Testis (tissue), 3 donors: ENCODE results near the gene PITPNC1. TPM values are rescaled to one million over a fixed set of nuclear protein-coding genes. Genes with fewer than 3 reads are reported as not detected.

ENCODE experiments used
- DNase-seq: peaks from one replicate; pipeline ENCODE4 v3.0.0-alpha.2; 2019
- H3K27ac ChIP-seq, 2 donors: fragments of 200-600 bp; sonication (generic); one replicate each; pipeline ENCODE4 v1.5.1; 2019
- H3K27me3 ChIP-seq: fragments of 200-600 bp; sonication (generic); one replicate; pipeline ENCODE4 v1.5.1; 2019
- H3K36me3 ChIP-seq: fragments of 200-600 bp; sonication (generic); one replicate; pipeline ENCODE4 v1.5.1; 2017; ENCODE audit warnings: low read depth; ENCODE audit errors: missing control alignments
- H3K4me1 ChIP-seq: fragments of 200-600 bp; sonication (generic); one replicate; pipeline ENCODE4 v1.5.1; 2019
- H3K4me3 ChIP-seq, 2 donors: fragments of 200-600 bp; sonication (generic); one replicate each; pipeline ENCODE4 v1.5.1; 2017 to 2019
- H3K9me3 ChIP-seq: fragments of 200-600 bp; sonication (generic); one replicate; pipeline ENCODE4 v1.5.1; 2017
- POLR2A ChIP-seq: fragments of 450-650 bp; IDR thresholded peaks from one replicate; pipeline ENCODE4 v1.6.1; 2017; ENCODE audit warnings: antibody characterized with exemption, mild to moderate bottlenecking, moderate library complexity
- WGBS, 2 donors: methylation state at CpG; one replicate each; pipeline ENCODE4 v1.1.5; 2018; 5-methylcytosine and 5-hydroxymethylcytosine counted together
- intact Hi-C: fragments of 100-400 bp; cut with DNase I; formaldehyde crosslinking; loops from one replicate; pipeline ENCODE4 v1.15.1; 2023; ENCODE audit warnings: low total_unique reads
- polyA plus RNA-seq: library from polyadenylated mRNA; stranded (reverse); fragments of 350-450 nt; fragmentation: Illumina TruSeq; extraction: RNeasy Lipid Tissue Mini Kit (QIAGEN cat#74804); gene quantifications from one replicate; pipeline ENCODE4 v1.2.3, GENCODE V29; 2014; ENCODE audit warnings: low read depth, low replicate concordance; ENCODE audit not compliant: insufficient read depth
- total RNA-seq, 2 donors: library from RNA; depleted of rRNA; stranded (reverse); fragments of >200 nt; gene quantifications; one replicate each; pipeline ENCODE4 v1.2.3, GENCODE V29; 2016
- TF ChIP-seq, protein P1 (sequence below), 3 experiments: fragments of 450-650 bp in 2 of 3; fragments of 200-600 bp in 1 of 3; sonication (generic) in 1 of 3; IDR thresholded peaks; one replicate each; pipeline ENCODE4 v1.5.1; 2016 to 2019; ENCODE audit warnings: antibody characterized with exemption in 3 of 3, mild to moderate bottlenecking in 2 of 3, moderate library complexity in 1 of 3

Gene PITPNC1
- total and polyA plus RNA-seq, 3 donors from 2014 or later = 8.3 to 12.8 (median 12.2) TPM

DNA sequence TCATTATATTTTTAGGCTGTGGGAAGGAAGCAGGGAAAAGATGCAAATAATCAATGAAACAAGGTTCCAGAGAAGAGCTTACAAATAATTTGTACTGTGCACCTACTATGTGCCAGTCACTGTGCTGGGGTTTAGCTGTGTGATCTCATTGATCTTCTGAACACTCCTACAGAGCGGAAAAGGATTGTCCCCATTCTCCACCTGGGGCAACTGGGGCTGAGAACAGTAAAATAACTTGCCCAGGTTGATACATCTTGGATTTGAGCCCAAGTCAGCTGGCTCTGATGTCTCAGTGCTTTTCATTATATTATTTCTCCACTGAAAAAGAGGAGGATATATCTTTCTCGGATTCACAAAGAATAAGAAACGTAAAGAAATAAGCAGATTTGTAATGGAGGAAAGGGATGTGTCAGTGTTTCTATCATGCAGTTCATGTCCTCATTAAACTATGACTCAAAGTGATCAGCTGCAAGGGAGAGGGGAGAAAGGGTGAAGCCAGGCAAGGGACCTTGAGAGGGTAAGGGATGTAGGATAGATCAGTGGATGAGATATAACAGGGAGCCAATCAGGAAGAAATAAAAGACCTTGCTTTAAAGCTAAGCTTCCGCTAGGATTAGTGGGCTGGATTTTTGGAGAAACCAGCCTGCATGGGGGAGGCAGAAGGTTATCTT is 197.0 kb downstream of the PITPNC1 start:
- WGBS, 2 donors = 95% methylated on average over 4 of the region's 4 CpGs
- no peaks in the 10 kb centered on the region for H3K9me3 ChIP-seq
- intact Hi-C loops = no loop called here
- H3K4me3 ChIP-seq = no peak overlapping the region
- no peak for DNase-seq
- H3K4me1 ChIP-seq = no peaks in the 10 kb centered on the region
- H3K27me3 ChIP-seq = no peaks in the 10 kb centered on the region
- no peaks in the 10 kb centered on the region for H3K36me3 ChIP-seq
- H3K27ac ChIP-seq = no peak overlapping the region
- TF ChIP-seq POLR2A = no peak
- TF ChIP-seq, protein P1, sequence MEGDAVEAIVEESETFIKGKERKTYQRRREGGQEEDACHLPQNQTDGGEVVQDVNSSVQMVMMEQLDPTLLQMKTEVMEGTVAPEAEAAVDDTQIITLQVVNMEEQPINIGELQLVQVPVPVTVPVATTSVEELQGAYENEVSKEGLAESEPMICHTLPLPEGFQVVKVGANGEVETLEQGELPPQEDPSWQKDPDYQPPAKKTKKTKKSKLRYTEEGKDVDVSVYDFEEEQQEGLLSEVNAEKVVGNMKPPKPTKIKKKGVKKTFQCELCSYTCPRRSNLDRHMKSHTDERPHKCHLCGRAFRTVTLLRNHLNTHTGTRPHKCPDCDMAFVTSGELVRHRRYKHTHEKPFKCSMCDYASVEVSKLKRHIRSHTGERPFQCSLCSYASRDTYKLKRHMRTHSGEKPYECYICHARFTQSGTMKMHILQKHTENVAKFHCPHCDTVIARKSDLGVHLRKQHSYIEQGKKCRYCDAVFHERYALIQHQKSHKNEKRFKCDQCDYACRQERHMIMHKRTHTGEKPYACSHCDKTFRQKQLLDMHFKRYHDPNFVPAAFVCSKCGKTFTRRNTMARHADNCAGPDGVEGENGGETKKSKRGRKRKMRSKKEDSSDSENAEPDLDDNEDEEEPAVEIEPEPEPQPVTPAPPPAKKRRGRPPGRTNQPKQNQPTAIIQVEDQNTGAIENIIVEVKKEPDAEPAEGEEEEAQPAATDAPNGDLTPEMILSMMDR (IDR thresholded peaks at IDR 0.05) = no peak

GRCh38 chr17:67574658-67575293 is 197.7 kb downstream of the PITPNC1 start:
- 86 to 92% methylated on average over 13 of the region's 13 CpGs for WGBS, 2 donors
- no peaks in the 10 kb centered on the region for H3K27me3 ChIP-seq
- no peak overlapping the region for H3K4me3 ChIP-seq
- intact Hi-C loops = no loop called here
- H3K36me3 ChIP-seq = no peaks in the 10 kb centered on the region
- H3K4me1 ChIP-seq = no peaks in the 10 kb centered on the region
- no peak overlapping the region for H3K27ac ChIP-seq
- no peak for DNase-seq
- TF ChIP-seq POLR2A = no peak
- no peaks in the 10 kb centered on the region for H3K9me3 ChIP-seq

GRCh38 chr17:67575325-67575724 is 198.2 kb downstream of the PITPNC1 start:
- no peak for DNase-seq
- 81 to 95% methylated on average over 13 of the region's 13 CpGs for WGBS, 2 donors

GRCh38 chr17:67576471-67577115 is 199.5 kb downstream of the PITPNC1 start:
- TF ChIP-seq POLR2A = no peak
- TF ChIP-seq, protein P1 (IDR thresholded peaks at IDR 0.05) = no peak
- intact Hi-C loops = no loop called here
- no peaks in the 10 kb centered on the region for H3K27me3 ChIP-seq
- no peaks in the 10 kb centered on the region for H3K9me3 ChIP-seq
- DNase-seq = no peak
- no peak overlapping the region for H3K27ac ChIP-seq
- 93 to 95% methylated on average over 10 of the region's 10 CpGs for WGBS, 2 donors
- H3K4me3 ChIP-seq = no peak overlapping the region
- H3K4me1 ChIP-seq = no peaks in the 10 kb centered on the region
- no peaks in the 10 kb centered on the region for H3K36me3 ChIP-seq

More at GRCh38 chr17:67575325-67575724, 198.2 kb downstream of the PITPNC1 start:
- no peak overlapping the region for H3K27ac ChIP-seq
- no peaks in the 10 kb centered on the region for H3K4me1 ChIP-seq
- no peaks in the 10 kb centered on the region for H3K36me3 ChIP-seq
- intact Hi-C loops = no loop called here
- no peaks in the 10 kb centered on the region for H3K9me3 ChIP-seq
- no peaks in the 10 kb centered on the region for H3K27me3 ChIP-seq
- H3K4me3 ChIP-seq = no peak overlapping the region
- TF ChIP-seq, protein P1 (IDR thresholded peaks at IDR 0.05) = no peak
- TF ChIP-seq POLR2A = no peak

- Histone ChIP-seq H3K27ac (peak overlapping the region in 1 of 2 donors; percentile 11), H3K27me3 (no peaks in the 10 kb centered on the region), H3K4me1 (peaks cover under 1% of the 10 kb centered on the region), H3K9me3 (no peaks in the 10 kb centered on the region), H3K4me3 (no peak overlapping the region), H3K36me3 (no peaks in the 10 kb centered on the region)
- intact Hi-C loops = no loop called here
- no peak for DNase-seq
- WGBS, 2 donors = 67 to 81% methylated on average over 8 of the region's 8 CpGs
- TF ChIP-seq, protein P1 (IDR thresholded peaks at IDR 0.05) = no peak
- no peak for TF ChIP-seq POLR2A
Measured at GRCh38 chr17:67577429-67578141, 200.5 kb downstream of the PITPNC1 start.
